Psoas muscle (tissue), 8 donors: ENCODE results near the gene XIRP2. TPM values are rescaled to one million over a fixed set of nuclear protein-coding genes. Genes with fewer than 3 reads are reported as not detected.
"Not testable (repeated sequence)": the region's sequence is repeated elsewhere in the genome, so short reads cannot be mapped to it uniquely, and the experiment has no call there.

Source experiments
- ATAC-seq, 4 donors: fragments of 200-7000 bp; cut with Tn5 transposase; one replicate each; pipeline ENCODE4 v1.9.1; 2020; ENCODE audit warnings: moderate library complexity in 3 of 4, mild to moderate bottlenecking in 2 of 4
- DNase-seq, 2 donors: peaks; one replicate each; pipeline ENCODE4 v3.0.0-alpha.2; 2020
- H3K27ac ChIP-seq: fragments of 200-600 bp; one replicate; pipeline ENCODE4 v1.8.0; 2022
- H3K27me3 ChIP-seq, 3 donors: fragments of 200-600 bp in 1 of 3; one replicate each; pipeline versions ENCODE4 v1.6.1 to v1.8.0; 2013 to 2022; ENCODE audit warnings: low read length in 2 of 3, mild to moderate bottlenecking in 2 of 3, moderate library complexity in 1 of 3; ENCODE audit not compliant: insufficient read depth in 3 of 3
- H3K36me3 ChIP-seq, 2 donors: fragments of 200-600 bp in 1 of 2; one replicate each; pipeline versions ENCODE4 v1.6.1 to v1.8.0; 2013 to 2022; ENCODE audit warnings: low read depth in 1 of 2, mild to moderate bottlenecking in 1 of 2, moderate library complexity in 1 of 2; ENCODE audit not compliant: insufficient read depth in 1 of 2
- H3K4me1 ChIP-seq: fragments of 200-600 bp; one replicate; pipeline ENCODE4 v1.8.0; 2022
- H3K4me3 ChIP-seq: fragments of 200-600 bp; one replicate; pipeline ENCODE4 v1.8.0; 2022; ENCODE audit warnings: mild to moderate bottlenecking
- H3K9me3 ChIP-seq: fragments of 200-600 bp; one replicate; pipeline ENCODE4 v1.8.0; 2022
- CTCF ChIP-seq: fragments of 200-600 bp; IDR thresholded peaks from one replicate; pipeline ENCODE4 v1.8.0; 2022; ENCODE audit warnings: antibody characterized with exemption
- WGBS, 3 donors: extraction: QIAGEN DNeasy Blood & Tissue Kit; methylation state at CpG; one replicate each; pipeline versions ENCODE4 v1.1.6 to v1.1.7; 2013; 5-methylcytosine and 5-hydroxymethylcytosine counted together
- intact Hi-C, 2 donors: fragments of 100-400 bp; cut with DNase I; formaldehyde crosslinking; loops; one replicate each; pipeline versions ENCODE4 v1.11.0 to v1.14.2; 2022
- polyA plus RNA-seq, 3 donors: library from polyadenylated mRNA; stranded (reverse); fragments of 200-250 nt; gene quantifications; one replicate each; pipeline ENCODE4 v1.2.3, GENCODE V29; 2013
- total RNA-seq, 4 donors: library from RNA; stranded (reverse); fragmentation: NEBNext Ultra II Directional in 2 of 4; extraction: Animal tissue kit (Norgen Biotek cat#: 25700) in 2 of 4; gene quantifications; one replicate each; pipeline versions ENCODE4 v1.2.1 to v1.2.4, GENCODE V29; 2021 to 2023
- donor health status: healthy with polysubstance abuse.
- donor health status: DM: no; HTN: no; CAD: no; lungs with moderate emphysema.
- donor health status: Bipolar disorder and iron deficiency.
- donor health status: healthy.
- donor health status: DM: yes; HTN: yes; CAD: no.
- donor health status: DM: no; HTN: no; CAD: no.
- donor health status: DM: no; HTN: no; CAD: no.
- donor health status: DM: yes; HTN: yes; CAD: no.

The XIRP2 gene
- total and polyA plus RNA-seq, 7 donors = 355 to 8,701 (median 2,071) TPM

GRCh38 chr2:167103757-167104133, 215.5 kb downstream of the XIRP2 start:
- no peaks in the 10 kb centered on the region for H3K36me3 ChIP-seq
- no peak for ATAC-seq
- DNase-seq = no peak
- H3K27me3 ChIP-seq = no peaks in the 10 kb centered on the region
- H3K27ac ChIP-seq = no peak overlapping the region
- no peak for TF ChIP-seq CTCF
- intact Hi-C loops = no loop called here
- no peaks in the 10 kb centered on the region for H3K4me1 ChIP-seq
- no peak overlapping the region for H3K4me3 ChIP-seq
- peaks cover 8% of the 10 kb centered on the region for H3K9me3 ChIP-seq

- H3K27me3 ChIP-seq = no peaks in the 10 kb centered on the region
- no peak for TF ChIP-seq CTCF
- intact Hi-C loops = no loop called here
- ATAC-seq = no peak
- no peak for DNase-seq
- 82 to 94% (median 92%) methylated on average over 3 of the region's 3 CpGs for whole genome bisulfite sequencing, 3 donors
- no peak overlapping the region for H3K4me3 ChIP-seq
- peaks cover 11% of the 10 kb centered on the region for H3K9me3 ChIP-seq
- no peaks in the 10 kb centered on the region for H3K4me1 ChIP-seq
- H3K27ac ChIP-seq = no peak overlapping the region
- H3K36me3 ChIP-seq = no peaks in the 10 kb centered on the region
Observed at GRCh38 chr2:167104691-167105090, 216.4 kb downstream of the XIRP2 start.

GRCh38 chr2:167109682-167110081, 221.4 kb downstream of the XIRP2 start:
- H3K27me3 ChIP-seq, intact Hi-C loops, H3K36me3 ChIP-seq, H3K4me3 ChIP-seq, ATAC-seq, H3K27ac ChIP-seq, H3K4me1 ChIP-seq, DNase-seq: not testable (repeated sequence)
- peaks cover 11% of the 10 kb centered on the region for H3K9me3 ChIP-seq

GRCh38 chr2:167110345-167110744, 222.1 kb downstream of the XIRP2 start:
- Histone ChIP-seq H3K27ac (no peak overlapping the region), H3K4me1 (no peaks in the 10 kb centered on the region), H3K36me3 (no peaks in the 10 kb centered on the region), H3K4me3 (no peak overlapping the region), H3K27me3 (no peaks in the 10 kb centered on the region), H3K9me3 (peaks cover 11% of the 10 kb centered on the region)
- TF ChIP-seq CTCF = no peak
- no peak for ATAC-seq
- intact Hi-C loops = no loop called here
- no peak for DNase-seq

GRCh38 chr2:167114018-167114417, 225.7 kb downstream of the XIRP2 start:
- DNase-seq = no peak

More at GRCh38 chr2:167114018-167114417, 225.7 kb downstream of the XIRP2 start:
- intact Hi-C loops = no loop called here
- Histone ChIP-seq H3K27ac (no peak overlapping the region), H3K27me3 (no peaks in the 10 kb centered on the region), H3K4me3 (no peak overlapping the region), H3K9me3 (peaks cover 2% of the 10 kb centered on the region), H3K4me1 (no peaks in the 10 kb centered on the region), H3K36me3 (no peaks in the 10 kb centered on the region)
- no peak for ATAC-seq
- no peak for TF ChIP-seq CTCF
- 88 to 90% (median 90%) methylated on average over 4 of the region's 4 CpGs for WGBS, 3 donors
